ENCODE measurements around the gene CPA5.

GRCh38 chr7:130371046-130371445 is 26.4 kb downstream of the CPA5 start:
- TF ChIP-seq ZNF274 (IDR thresholded peaks at IDR 0.05; ENCODE audit: low read depth, low read length) (no peak), YY1 (IDR thresholded peaks at IDR 0.05; ENCODE audit: insufficient read depth, insufficient read length) (no peak), SUZ12 (IDR thresholded peaks at IDR 0.05; ENCODE audit: extremely low read depth, insufficient read depth, insufficient read length) (no peak)

Measured in NT2/D1 (cell line).